Right cardiac atrium (tissue), 5 donors: ENCODE results near the gene TSPAN18. TPM values are rescaled to one million over a fixed set of nuclear protein-coding genes. Genes with fewer than 3 reads are reported as not detected.

Source experiments
- ATAC-seq, 2 donors: fragments of 200-7000 bp; cut with Tn5 transposase; one replicate each; pipeline versions ENCODE4 v1.8.0 to v1.9.1; 2020; ENCODE audit warnings: moderate library complexity in 2 of 2, mild to moderate bottlenecking in 1 of 2
- DNase-seq, 3 donors: peaks; one replicate each; pipeline ENCODE4 v3.0.0-alpha.2; 2020
- H3K27ac ChIP-seq: one replicate; pipeline ENCODE4 v1.5.1; 2013; ENCODE audit warnings: mild to moderate bottlenecking, low read length, control low read depth, moderate library complexity
- H3K27me3 ChIP-seq: one replicate; pipeline ENCODE4 v1.6.1; 2013; ENCODE audit not compliant: control insufficient read depth, insufficient read depth
- H3K4me1 ChIP-seq: one replicate; pipeline ENCODE4 v1.6.1; 2013; ENCODE audit warnings: low read length; ENCODE audit not compliant: control insufficient read depth, insufficient read depth
- H3K4me3 ChIP-seq: one replicate; pipeline ENCODE4 v1.5.1; 2013; ENCODE audit warnings: low read length, control low read depth
- H3K9me3 ChIP-seq: one replicate; pipeline ENCODE4 v1.6.1; 2013; ENCODE audit warnings: low read length; ENCODE audit not compliant: control insufficient read depth
- WGBS: extraction: QIAGEN DNeasy Blood & Tissue Kit; methylation state at CpG from one replicate; pipeline ENCODE4 v1.1.7; 2013; 5-methylcytosine and 5-hydroxymethylcytosine counted together
- intact Hi-C, 4 donors: fragments of 100-400 bp; cut with DNase I; formaldehyde crosslinking; loops; one replicate each; pipeline versions ENCODE4 v1.11.0 to v1.14.0; 2022 to 2023
- polyA plus RNA-seq: library from polyadenylated mRNA; stranded (reverse); fragments of 200-250 nt; gene quantifications from one replicate; pipeline ENCODE4 v1.2.3, GENCODE V29; 2013
- total RNA-seq, 4 donors: library from RNA; stranded (reverse); fragmentation: NEBNext Ultra II Directional; extraction: Animal tissue kit (Norgen Biotek cat#: 25700); gene quantifications; one replicate each; pipeline ENCODE4 v1.2.1, GENCODE V29; 2021
- donor health status: healthy with polysubstance abuse.
- donor health status: DM: no; HTN: yes; CAD: no.
- donor health status: DM: no; HTN: no; CAD: no.
- donor health status: DM: no; HTN: yes; CAD: no; lungs with severe emphysema.
- donor health status: DM: yes; HTN: yes; CAD: no.

Gene TSPAN18
- total and polyA plus RNA-seq, 5 donors: 120 to 236 (median 192) TPM

DNA sequence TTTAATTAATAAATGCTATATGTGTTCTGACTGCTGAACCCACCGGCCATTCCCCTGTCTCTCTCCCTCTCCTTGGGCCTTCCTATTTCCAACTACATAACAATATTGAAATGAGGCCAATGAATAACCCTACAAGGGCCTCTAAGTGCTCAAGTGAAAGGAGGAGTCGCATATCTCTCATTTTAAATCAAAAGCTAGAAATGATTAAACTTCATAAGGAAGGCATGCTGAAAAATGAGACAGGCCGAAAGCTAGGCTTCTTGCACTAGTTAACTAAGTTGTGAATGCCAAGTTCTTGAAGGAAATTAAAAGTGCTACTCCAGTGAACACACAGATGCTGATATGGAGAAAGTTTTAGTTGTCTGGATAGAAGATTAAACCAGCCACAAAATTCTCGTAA lies 109.2 kb downstream of the TSPAN18 start:
- DNase-seq (no peak), ATAC-seq (no peak)
- Histone ChIP-seq H3K27ac (no peak overlapping the region), H3K9me3 (no peaks in the 10 kb centered on the region), H3K4me1 (peaks cover 16% of the 10 kb centered on the region), H3K4me3 (no peak overlapping the region), H3K27me3 (no peaks in the 10 kb centered on the region)
- intact Hi-C loops: no loop called here
- WGBS: 50% methylated on average over 4 of the region's 4 CpGs

DNA sequence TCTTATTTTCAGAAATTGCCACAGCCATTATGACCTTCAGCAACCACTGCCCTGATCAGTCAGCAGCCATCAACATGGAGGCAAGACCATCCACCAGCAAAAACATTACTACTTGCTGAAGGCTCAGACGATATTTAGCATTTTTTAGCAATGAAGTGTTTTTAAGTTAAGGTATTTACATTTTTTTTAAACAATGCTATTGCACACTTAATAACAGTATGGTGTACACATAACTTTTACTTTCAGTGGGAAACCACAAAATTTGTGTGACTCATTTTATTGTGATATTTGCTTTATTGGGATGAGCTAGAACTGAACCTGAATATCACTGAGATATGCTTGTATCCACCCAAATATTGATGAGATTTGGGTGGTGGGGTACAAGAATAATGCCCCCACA lies 110.9 kb downstream of the TSPAN18 start:
- Histone ChIP-seq H3K4me3 (no peak overlapping the region), H3K27me3 (no peaks in the 10 kb centered on the region), H3K4me1 (peaks cover 19% of the 10 kb centered on the region), H3K27ac (no peak overlapping the region), H3K9me3 (no peaks in the 10 kb centered on the region)
- no peak for DNase-seq
- ATAC-seq: no peak
- intact Hi-C loops: no loop called here
- 93% methylated on average over 1 of the region's 1 CpG for WGBS

DNA sequence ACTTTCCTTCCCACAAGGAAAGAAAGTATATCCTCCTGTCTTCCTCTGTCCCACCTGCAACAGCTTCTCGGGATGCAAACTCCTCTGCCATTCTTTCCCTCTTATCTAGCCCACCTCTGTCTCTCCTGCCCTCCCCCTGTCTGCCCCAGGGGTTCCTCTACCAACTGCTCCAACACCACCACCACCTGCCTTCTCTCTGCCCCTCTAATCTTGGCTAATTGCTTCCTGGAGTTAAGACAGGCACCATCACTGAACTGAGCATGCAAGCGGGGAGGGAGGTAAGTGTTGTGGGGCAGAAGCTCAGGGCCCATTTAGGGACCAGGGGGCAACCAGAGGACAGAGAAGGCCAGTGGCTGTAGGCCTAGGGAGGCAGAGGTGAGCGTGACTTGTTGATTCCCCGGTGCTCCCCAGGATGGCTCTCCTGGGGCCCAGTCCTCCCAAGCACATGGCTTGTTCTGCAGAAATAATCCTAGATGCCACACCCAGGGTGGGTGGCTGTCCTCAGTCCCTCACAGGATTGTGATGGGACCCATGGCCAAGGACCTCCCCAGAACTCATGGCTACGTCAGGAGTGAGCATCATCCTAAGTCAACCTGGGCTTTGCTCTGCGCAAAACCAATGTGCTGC lies 112.8 kb downstream of the TSPAN18 start:
- intact Hi-C loops: no loop called here
- no peaks in the 10 kb centered on the region for H3K27me3 ChIP-seq
- H3K4me3 ChIP-seq: no peak overlapping the region
- DNase-seq (no peak), ATAC-seq (no peak)
- no peak overlapping the region for H3K27ac ChIP-seq
- 86% methylated on average over 6 of the region's 6 CpGs for WGBS
- peaks cover 6% of the 10 kb centered on the region for H3K4me1 ChIP-seq
- H3K9me3 ChIP-seq: no peaks in the 10 kb centered on the region

DNA sequence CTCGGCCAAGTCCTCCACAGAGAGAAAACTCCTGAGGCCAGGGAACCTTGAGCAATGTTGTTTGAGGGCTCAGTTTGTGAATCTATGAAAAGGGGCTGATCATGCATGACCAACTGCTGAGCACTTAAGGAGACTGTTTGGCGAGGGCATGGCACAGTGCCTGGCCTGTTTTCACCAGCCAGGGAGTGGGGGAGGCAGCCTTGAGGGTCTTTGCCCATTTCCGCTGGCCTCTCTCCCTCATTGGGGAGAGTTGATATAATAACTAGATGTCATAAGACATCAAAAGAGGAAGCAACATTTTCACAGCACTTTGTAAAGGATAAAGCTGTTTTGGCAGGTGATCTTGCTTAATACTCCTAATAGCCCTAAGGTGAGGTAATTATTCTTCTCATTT lies 113.3 kb downstream of the TSPAN18 start:
- DNase-seq (no peak), ATAC-seq (no peak)
- 87% methylated on average over 3 of the region's 3 CpGs for WGBS
- intact Hi-C loops: no loop called here
- H3K27ac ChIP-seq: no peak overlapping the region
- H3K27me3 ChIP-seq: no peaks in the 10 kb centered on the region
- no peak overlapping the region for H3K4me3 ChIP-seq
- no peaks in the 10 kb centered on the region for H3K9me3 ChIP-seq
- H3K4me1 ChIP-seq: peaks cover 6% of the 10 kb centered on the region

DNA sequence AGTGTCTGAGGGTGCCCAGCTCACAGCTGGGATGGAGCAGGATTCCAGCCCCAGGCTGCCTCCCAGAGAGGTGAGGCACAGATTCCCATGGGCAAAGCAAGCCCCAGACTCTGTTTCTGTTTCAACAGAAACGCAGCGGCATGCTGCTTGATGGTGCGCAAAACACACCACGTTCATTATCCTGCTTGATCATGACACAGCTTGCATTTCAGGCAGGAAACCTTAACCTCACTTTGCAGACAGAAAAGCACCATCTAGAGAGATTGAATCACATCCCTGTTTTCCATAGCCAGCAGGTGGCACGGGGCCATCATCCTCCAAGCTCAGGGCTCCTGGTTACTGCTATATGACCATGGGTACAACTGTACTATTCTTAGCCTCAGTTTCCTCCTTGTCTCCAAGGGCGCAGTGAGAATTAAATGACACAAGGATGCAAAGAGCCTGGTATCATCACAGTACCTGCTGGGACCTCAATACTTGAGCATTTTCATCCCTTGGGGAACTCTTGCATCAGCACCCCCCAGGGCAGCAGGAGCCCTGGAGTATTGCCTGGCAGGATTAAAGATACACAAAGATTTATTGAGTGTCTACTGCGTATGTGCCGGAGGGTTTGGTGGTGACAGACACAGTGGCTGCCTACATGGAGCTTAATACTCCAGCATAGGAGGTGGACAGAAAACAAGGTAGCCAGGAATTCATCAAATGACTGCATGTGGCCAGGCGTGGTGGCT lies 113.9 kb downstream of the TSPAN18 start:
- ATAC-seq (no peak), DNase-seq (no peak)
- WGBS: 91% methylated on average over 9 of the region's 9 CpGs
- Histone ChIP-seq H3K27me3 (no peaks in the 10 kb centered on the region), H3K4me1 (peaks cover 3% of the 10 kb centered on the region), H3K9me3 (no peaks in the 10 kb centered on the region), H3K27ac (no peak overlapping the region), H3K4me3 (no peak overlapping the region)
- intact Hi-C loops: no loop called here

DNA sequence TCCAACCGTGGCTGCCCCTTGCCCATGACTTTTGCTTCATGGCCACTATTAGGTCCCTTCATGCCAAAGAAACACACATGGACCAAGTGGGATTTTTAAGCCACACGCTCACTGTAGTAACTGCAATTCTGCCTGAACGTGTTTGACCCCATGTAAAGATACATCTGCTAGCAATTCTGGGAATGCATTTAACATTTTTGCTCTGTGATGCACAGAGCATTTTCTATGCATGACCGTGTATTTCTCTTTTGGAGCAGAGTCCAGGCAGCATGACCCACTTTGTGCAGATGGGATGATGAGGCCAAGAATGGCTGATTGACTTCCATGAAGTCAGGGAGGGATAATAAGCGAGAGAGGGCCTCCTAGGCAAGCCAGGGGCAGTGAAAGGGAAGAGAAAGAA lies 115.5 kb downstream of the TSPAN18 start:
- Histone ChIP-seq H3K27ac (no peak overlapping the region), H3K4me3 (no peak overlapping the region), H3K4me1 (peaks cover 3% of the 10 kb centered on the region), H3K9me3 (no peaks in the 10 kb centered on the region), H3K27me3 (no peaks in the 10 kb centered on the region)
- WGBS: 69% methylated on average over 5 of the region's 5 CpGs
- ATAC-seq (no peak), DNase-seq (no peak)
- intact Hi-C loops: no loop called here

DNA sequence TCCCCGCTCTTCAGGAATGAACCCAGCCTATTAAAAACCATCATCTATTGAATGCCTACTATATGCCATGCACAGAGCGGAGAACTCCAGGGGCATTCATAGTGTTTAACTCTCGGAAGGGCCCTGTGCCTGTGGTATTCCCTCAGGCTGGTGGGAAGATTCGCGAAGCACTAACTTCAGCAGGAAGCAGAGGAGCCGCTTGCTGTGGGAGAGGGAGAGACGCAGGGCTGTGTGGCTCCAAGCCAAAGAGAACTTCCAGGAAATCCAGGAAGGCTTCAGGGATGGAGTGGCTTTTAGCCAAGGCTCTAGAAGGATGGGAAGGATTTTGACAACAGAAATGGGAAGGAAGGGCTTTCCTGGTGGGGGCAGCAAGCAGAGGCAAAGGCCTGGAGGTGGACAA lies 120.1 kb downstream of the TSPAN18 start:
- Histone ChIP-seq H3K4me1 (peaks cover 16% of the 10 kb centered on the region), H3K9me3 (no peaks in the 10 kb centered on the region), H3K27ac (no peak overlapping the region), H3K27me3 (no peaks in the 10 kb centered on the region), H3K4me3 (no peak overlapping the region)
- no peak for DNase-seq
- ATAC-seq: peak in 1 of 2 donors; percentile 8
- intact Hi-C loops: no loop called here
- WGBS: 74% methylated on average over 7 of the region's 7 CpGs

DNA sequence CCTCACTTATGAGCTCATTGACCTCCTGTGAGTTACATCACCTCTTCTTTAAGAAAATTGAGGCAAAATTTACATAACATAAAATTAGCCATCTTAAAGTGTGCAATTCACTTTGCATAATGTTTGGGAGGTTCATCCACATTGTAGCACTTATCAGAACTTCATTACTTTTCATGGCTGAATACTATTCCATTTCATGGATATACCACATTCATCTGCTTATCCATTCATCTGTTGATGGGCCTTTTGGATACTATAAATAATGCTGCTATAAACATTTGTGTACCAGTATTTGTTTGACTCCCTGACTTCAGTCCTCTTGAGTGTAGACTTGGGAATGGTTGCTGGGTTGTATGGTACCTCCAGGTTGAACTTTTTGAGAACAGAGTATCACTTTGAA lies 120.6 kb downstream of the TSPAN18 start:
- ATAC-seq: no peak
- Histone ChIP-seq H3K27me3 (no peaks in the 10 kb centered on the region), H3K4me3 (no peak overlapping the region), H3K4me1 (peaks cover 15% of the 10 kb centered on the region), H3K27ac (no peak overlapping the region), H3K9me3 (no peaks in the 10 kb centered on the region)
- intact Hi-C loops: no loop called here
- DNase-seq: no peak

DNA sequence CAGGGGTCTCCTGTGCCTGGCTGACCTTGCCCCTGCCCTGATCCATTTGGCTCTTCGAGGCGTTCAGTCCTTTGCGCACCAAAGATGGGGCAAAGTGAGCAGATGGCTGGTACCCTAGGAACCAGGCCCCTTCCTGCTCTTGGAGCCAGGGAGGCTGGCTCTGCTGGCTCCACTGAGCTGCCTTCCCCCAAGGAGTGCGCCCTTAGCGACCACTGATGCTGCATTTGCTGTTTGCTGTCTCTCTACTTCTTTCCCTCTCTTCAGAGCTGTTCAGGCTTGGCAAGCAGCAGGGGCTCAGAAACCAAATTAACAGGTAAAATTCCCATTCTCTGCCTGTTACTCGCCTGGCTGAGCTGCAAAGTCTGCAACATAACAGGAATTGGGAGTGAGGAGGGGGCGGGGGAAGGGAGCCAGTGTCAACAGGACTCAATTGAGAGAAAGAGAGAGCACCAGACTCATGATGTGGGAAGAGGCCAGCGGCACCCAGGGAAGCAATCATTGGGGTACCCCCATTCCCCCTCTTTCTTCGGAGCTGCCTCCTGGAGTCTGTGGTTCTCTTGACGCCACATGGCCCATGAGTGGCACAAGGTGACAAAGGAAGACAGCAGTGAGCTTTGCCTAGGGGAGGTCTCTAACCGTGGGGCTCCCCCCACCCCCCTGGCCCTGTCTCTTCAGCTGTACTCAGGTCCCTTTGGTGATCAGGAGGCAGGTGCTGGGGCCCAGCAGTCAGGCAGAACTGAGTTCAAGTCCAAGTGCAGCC lies 121.6 kb downstream of the TSPAN18 start:
- Histone ChIP-seq H3K4me1 (peaks cover 13% of the 10 kb centered on the region), H3K27me3 (no peaks in the 10 kb centered on the region), H3K4me3 (no peak overlapping the region), H3K9me3 (no peaks in the 10 kb centered on the region), H3K27ac (no peak overlapping the region)
- 78% methylated on average over 11 of the region's 11 CpGs for WGBS
- DNase-seq (no peak), ATAC-seq (no peak)
- intact Hi-C loops: no loop called here

DNA sequence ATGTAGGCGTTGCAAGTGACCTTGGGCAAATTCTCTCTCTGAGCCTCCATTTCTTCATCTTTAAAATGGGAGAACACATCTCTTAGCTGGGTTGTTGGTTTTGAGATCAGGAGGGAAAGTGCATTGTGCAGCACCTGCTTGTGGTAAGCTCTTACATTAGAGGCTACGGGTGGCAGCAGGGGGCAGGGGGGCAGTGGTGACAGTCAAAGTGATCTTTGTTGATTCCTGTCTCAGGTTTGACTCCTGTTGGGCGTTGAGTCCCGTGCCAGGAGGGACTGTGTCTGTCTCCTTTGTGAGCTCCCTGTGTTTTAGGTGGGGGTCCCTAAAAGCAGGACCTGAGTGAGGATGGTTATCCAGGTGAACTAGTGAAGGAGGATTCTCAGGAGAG lies 122.2 kb downstream of the TSPAN18 start:
- peaks cover 13% of the 10 kb centered on the region for H3K4me1 ChIP-seq
- WGBS: 88% methylated on average over 4 of the region's 4 CpGs

DNA sequence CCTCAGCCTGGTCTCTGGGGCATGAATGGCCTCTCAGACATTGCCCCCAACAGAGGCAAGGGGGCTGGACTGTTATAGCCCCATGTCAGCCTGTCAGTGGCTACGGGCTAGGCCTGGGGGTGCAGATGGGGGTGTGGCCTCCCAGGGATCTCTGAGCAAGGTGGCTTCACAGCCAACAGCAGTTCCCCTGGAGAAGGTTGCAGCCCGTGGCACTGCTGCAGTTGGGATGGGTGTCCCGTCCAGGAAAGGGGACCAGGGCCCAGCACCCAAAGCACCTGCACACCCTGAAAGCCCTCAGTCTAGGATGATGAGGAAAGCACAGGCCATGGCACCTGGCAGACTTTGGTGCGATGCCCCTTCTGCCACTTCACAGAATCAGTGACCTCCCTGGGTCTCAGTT lies 122.7 kb downstream of the TSPAN18 start:
- intact Hi-C loops: no loop called here
- Histone ChIP-seq H3K4me3 (no peak overlapping the region), H3K9me3 (no peaks in the 10 kb centered on the region), H3K27ac (peak overlapping the region; percentile 61), H3K4me1 (peaks cover 17% of the 10 kb centered on the region), H3K27me3 (no peaks in the 10 kb centered on the region)
- 84% methylated on average over 4 of the region's 4 CpGs for WGBS
- DNase-seq: no peak
- no peak for ATAC-seq

More for the DNA sequence above, 122.2 kb downstream of the TSPAN18 start:
- Histone ChIP-seq H3K27me3 (no peaks in the 10 kb centered on the region), H3K9me3 (no peaks in the 10 kb centered on the region), H3K4me3 (no peak overlapping the region), H3K27ac (no peak overlapping the region)
- ATAC-seq: no peak
- no peak for DNase-seq
- intact Hi-C loops: no loop called here
